NCI-H2171 treated with DMSO at 0.1 percent for 48 hours (cell line): ENCODE data around the gene ORC3.
"Not testable (repeated sequence)": the region's sequence is repeated elsewhere in the genome, so short reads cannot be mapped to it uniquely, and the experiment has no call there.

Experiments
- DNase-seq: peaks from one replicate; lab custom pipeline; 2025; lab: John Stamatoyannopoulos, UW

ORC3 gene

GRCh38 chr6:87600576-87600975 is 10.6 kb downstream of the ORC3 start:
- no peak for DNase-seq

GRCh38 chr6:87606199-87606598 is 16.3 kb downstream of the ORC3 start:
- no peak for DNase-seq

GRCh38 chr6:87608802-87609201 is 18.9 kb downstream of the ORC3 start:
- no peak for DNase-seq

GRCh38 chr6:87613018-87613417 is 23.1 kb downstream of the ORC3 start:
- DNase-seq = not testable (repeated sequence)

GRCh38 chr6:87617405-87617804 is 27.5 kb downstream of the ORC3 start:
- DNase-seq = no peak

DNA sequence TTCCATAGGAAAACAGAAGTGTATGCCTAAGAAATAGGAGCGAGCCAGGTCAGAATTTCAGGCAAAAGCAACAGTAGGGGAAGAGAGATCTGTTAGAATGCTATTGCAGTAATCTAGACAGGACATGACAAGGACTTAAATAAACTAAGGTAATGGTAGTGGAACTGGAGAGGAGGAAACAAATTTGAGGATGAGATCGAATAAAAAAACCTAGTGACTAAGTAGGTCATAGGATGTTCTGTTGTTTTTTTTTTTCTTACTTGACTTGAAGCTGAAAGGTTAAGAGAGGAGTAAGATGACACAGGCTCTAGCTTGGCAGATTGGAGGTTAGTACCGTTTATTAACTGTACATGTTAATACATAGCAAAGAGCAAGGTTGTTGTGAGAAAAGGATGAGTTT is 28.6 kb downstream of the ORC3 start:
- DNase-seq = no peak

- DNase-seq = no peak
Measured at GRCh38 chr6:87623248-87623647, 33.3 kb downstream of the ORC3 start.

- DNase-seq = no peak
Measured at GRCh38 chr6:87628424-87628823, 38.5 kb downstream of the ORC3 start.

- DNase-seq = no peak
Measured at GRCh38 chr6:87628881-87629280, 38.9 kb downstream of the ORC3 start.

DNA sequence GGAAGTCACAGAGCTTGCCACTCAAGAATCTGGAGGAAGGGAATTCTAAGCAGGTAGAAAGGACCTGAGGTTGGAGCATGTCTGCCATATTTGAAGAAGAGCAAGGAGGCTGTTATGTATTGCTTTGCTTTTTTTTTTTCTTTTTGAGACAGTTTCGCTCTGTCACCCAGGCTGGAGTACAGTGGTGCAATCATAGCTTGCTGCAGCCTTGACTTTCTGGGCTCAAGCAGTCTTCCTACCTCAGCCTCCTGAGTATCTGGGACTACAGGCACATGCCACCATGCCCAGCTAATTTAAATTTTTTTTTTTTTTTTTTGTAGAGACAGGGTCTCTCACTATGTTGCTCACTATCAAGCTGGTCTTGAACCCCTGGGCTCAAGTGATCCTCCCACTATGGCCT is 40.8 kb downstream of the ORC3 start:
- DNase-seq = no peak

DNA sequence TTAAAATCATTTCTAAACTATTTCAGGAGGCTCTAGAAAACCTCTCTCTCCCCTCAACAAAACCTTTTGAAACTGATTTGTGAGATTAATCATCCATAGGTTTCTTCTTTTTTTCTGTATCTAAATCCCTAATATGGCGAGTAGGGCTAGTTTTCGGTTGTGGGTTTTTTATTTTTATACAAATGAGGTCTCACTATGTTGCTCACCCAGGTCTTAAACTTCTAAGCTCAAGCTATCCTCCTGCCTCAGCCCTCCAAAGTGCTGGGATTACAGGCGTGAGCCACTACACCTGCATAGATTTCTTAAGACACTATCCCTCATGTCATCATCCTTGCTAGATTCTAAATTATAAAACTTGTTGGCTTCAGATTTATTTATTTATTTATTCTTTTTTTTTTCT is 43.9 kb downstream of the ORC3 start:
- no peak for DNase-seq

- no peak for DNase-seq
Measured at GRCh38 chr6:87636315-87636714, 46.4 kb downstream of the ORC3 start.

DNA sequence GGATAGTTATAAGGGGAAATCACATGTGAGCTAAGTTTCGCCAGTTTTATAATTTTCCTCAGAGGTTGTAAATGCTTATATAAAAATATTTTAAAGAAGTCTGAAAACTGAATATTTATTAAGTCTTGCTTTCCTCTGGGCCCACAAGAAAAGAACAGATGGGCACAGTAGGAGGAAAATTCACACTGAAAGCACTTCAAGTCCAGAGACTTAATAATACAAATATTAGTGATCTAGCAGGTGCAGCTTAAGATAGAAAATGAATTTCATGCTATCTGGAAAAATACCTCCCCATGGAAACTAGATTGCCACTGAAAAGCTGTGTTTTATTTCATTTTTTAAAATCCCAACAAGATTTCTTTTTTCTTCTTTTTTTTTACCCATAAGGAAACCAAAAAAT is 47.2 kb downstream of the ORC3 start:
- no peak for DNase-seq

GRCh38 chr6:87639373-87639772 is 49.4 kb downstream of the ORC3 start:
- no peak for DNase-seq

- DNase-seq = no peak
Measured at GRCh38 chr6:87641065-87641692, 51.2 kb downstream of the ORC3 start.

DNA sequence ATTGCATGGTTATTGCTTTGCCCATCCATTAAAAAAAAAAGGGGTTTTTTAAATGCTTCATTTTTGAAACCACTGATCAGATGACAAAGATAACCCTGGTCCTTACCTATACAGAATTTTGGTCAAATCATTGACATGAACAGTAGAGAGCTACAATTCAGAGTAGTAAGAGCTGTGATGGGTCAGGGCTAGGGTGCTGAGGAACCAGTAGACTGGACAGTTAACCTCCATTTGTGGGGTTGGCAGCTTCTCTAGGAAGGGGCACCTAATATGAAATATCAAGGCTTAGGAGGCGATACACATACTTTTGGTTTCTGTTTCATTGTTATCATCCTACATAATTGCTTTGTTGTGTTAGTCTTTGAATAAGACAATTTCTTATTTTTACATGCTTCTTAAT is 55.1 kb downstream of the ORC3 start:
- DNase-seq = no peak

GRCh38 chr6:87653074-87653962 is 63.4 kb downstream of the ORC3 start:
- DNase-seq = no peak

DNA sequence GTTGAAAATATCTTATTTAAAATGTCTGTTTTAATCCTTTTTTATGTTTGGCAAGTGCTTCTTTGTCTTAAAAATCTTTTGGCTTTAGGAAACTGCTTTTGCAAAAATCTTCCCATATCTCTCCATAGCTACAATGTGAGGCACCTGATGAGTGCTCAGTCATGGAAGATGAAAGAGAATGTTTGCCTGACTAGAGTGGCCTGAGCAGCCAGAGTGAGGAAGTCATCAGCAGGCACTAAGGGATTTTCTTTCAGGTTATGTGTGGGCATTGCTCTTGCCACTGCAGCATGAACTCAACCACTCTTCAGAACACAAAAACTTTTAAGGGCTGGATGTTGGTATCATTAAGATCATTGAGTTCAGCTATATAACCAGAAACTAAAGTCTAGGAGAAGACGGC is 64.2 kb downstream of the ORC3 start:
- DNase-seq = no peak

- DNase-seq = no peak
Measured at GRCh38 chr6:87654875-87655454, 65.0 kb downstream of the ORC3 start.

GRCh38 chr6:87655824-87656223 is 65.9 kb downstream of the ORC3 start:
- no peak for DNase-seq

GRCh38 chr6:87656857-87657256 is 66.9 kb downstream of the ORC3 start:
- no peak for DNase-seq

DNA sequence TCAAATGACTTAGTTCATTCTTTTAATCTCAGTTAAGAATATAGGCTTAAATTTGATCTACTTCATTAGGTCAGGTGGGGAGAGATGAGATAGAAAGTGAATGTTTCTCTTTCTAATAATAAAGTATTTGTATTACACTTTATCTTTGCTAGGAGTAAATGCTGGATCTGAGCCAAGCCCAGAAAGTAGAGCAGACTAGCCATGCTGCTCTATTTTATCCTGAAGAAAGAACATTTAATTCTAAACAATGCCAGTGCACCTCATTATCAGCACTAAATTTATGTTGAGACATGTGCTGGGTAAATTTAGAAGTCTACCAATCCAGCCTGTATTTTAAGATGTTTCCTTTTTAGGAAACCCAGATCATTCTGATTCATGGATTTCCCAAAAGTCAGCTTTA is 68.6 kb downstream of the ORC3 start:
- DNase-seq = no peak

DNA sequence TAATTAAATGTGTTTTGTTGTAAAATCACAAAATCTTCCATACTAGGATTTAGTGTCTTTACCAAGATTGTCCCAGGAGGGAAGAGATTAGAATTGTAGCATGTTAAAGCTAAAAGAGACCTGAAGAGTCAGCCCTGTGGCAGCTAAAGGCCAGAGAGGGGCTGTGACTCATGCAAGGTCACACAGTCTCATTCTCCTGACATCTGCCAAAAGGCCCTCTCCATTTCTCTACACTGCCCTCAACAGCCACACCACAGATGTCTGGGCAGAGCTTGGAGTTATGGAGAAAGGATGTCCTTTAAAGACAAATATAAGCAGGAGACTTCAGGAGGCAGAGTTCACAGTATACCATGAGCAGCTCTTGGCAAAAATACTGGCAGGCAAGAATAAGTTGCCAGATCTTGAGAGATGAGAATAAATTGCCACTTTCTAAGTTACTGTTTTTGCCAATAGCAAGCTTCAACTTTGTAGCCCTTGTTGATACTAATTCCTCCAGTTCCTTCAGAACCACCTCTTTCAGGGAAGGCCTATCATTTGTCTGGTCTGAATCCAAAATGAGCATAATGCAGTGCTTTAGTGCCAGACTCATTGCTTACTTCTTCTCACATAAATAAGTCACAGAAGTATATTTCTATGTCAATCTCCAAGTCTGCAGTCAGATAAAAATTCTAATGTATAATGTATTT is 70.4 kb downstream of the ORC3 start:
- DNase-seq = no peak
